Astrocyte of the spinal cord (primary cell): ENCODE data around the gene GTPBP6.

Source experiments
- DNase-seq: peaks from one replicate; pipeline ENCODE4 v3.0.0; 2011; ENCODE audit warnings: low read depth, low spot score
- H3K4me3 ChIP-seq: 2 replicates; pipeline ENCODE4 v1.5.1; 2011; ENCODE audit warnings: low read depth, mild to moderate bottlenecking, low read length, moderate library complexity
- in situ Hi-C: cut with HindIII; loops from 2 replicates; pipeline ENCODE4 v1.10.0; 2017; ENCODE audit warnings: low sequenced_read_pairs
- TF ChIP-seq, protein P1 (sequence below): IDR thresholded peaks from 2 replicates; pipeline ENCODE4 v1.5.1; 2012; ENCODE audit warnings: low read depth, mild to moderate bottlenecking, low read length, inconsistent platforms

The GTPBP6 gene

DNA sequence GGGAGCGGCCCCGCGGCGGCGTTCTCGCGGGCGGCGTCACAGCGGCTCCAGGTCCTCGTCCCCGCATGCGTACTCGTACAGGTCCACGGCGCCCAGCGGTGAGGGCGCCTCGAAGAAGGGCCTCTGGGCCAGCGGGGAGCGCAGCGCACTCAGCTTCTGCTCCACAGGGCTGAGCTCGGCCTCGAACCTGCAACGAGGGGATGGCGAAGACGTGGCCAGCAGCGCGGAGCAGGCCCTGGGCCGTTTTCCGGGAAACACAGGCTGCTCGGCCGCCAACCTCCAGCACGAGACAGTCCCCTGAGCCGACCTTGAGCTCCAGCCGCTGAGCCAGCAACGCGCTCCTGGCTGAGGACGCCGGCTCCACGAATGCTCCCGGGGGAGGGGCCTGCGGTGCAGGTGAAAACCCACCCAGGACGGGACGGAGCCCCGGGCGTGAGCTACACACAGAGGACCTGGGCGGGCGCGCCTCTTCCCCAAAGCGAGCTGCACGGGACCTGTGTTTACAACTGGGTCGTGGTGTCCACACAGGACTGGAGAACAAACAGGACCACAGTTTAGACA lies 15.8 kb upstream of the GTPBP6 start:
- in situ Hi-C loops: no loop called here
- no peak overlapping the region for H3K4me3 ChIP-seq
- TF ChIP-seq, protein P1, sequence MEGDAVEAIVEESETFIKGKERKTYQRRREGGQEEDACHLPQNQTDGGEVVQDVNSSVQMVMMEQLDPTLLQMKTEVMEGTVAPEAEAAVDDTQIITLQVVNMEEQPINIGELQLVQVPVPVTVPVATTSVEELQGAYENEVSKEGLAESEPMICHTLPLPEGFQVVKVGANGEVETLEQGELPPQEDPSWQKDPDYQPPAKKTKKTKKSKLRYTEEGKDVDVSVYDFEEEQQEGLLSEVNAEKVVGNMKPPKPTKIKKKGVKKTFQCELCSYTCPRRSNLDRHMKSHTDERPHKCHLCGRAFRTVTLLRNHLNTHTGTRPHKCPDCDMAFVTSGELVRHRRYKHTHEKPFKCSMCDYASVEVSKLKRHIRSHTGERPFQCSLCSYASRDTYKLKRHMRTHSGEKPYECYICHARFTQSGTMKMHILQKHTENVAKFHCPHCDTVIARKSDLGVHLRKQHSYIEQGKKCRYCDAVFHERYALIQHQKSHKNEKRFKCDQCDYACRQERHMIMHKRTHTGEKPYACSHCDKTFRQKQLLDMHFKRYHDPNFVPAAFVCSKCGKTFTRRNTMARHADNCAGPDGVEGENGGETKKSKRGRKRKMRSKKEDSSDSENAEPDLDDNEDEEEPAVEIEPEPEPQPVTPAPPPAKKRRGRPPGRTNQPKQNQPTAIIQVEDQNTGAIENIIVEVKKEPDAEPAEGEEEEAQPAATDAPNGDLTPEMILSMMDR: no peak
- no peak for DNase-seq

DNA sequence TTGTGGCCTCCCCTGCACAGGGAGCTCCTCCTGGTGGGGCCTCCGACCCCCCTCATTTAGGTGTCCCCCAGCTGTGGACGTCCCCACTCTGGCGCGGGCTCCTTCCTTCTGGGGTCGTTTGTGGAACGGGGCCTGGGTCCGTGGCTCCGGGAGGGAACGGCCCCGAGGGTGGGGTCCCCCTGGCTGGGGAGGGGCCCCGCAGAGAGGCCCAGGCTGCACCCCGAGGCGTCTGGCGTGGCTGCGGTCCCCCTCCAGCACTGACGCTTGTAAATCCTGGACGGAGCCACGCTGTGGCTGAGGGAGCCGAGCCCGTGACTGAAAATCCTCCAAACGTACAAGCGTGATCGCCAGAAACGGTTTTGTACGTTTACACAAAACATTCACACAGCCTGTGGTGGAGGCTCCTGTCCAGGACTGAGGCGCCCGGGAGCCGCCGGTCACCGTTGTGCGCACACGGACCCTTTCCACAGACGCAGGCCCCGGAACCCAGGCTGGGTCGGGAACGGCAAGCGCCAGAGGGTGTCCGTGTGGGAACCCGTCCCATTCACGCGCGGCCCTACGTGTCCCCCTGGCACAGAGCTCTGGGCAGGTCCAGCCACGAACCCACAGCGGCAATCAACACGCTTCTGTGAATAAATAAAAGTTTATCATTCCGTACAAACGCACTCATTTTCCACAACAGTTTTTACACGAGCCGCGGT lies 15.2 kb upstream of the GTPBP6 start:
- no peak for DNase-seq
- H3K4me3 ChIP-seq: no peak overlapping the region
- in situ Hi-C loops: no loop called here
- TF ChIP-seq, protein P1: no peak

DNA sequence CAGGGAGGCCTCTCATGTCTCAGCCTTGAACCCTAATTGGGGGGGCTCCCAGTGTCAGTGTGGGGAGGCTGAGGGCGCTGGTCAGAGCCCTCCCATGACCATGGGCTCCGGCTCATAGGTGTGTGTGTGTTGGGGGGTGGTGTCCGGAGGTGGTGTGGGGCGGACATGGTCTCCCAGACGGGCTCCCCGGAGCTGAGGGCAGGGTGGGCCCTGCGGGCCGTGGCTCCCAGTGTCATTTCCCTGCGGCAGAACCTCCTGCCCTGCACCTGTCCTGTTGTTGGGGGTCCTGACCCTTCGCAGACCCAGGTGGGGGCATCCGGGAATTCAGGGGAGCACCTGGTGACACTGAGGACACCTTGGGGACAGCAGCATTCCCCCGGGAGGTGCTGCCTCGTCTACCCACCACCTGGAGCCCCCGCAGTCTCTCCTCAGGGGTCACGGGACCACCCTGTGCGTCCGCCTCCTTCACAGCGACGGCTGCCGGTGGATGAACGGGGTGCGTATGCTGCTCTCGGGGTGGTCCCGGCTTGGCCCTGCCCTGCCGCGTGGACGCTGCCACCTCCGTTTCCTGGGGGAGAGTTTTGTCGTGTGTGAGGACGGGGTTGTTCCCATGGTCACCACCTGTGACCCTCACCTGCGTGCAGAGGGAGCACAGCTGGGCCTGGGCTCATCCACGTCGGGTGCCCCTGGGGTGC lies 14.5 kb upstream of the GTPBP6 start:
- no peak overlapping the region for H3K4me3 ChIP-seq
- no peak for DNase-seq
- TF ChIP-seq, protein P1: no peak
- in situ Hi-C loops: no loop called here

DNA sequence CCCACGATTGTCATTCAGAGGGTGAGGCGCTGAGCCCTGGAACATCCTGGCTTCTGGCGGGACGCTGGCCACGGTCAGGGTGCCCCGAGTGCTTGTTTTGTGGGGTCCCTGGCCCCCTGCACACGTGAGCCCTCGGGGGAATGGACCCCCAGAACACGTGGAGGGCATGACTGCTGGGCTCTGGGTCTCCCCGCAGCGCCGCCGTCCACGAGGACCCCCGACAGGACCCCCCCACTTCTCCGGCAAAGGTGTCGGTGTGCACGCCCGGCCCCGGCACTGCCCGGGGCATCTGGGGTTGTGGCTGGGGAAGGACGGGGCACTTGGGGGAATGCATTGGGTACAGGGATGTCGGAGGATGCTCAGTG lies 13.9 kb upstream of the GTPBP6 start:
- in situ Hi-C loops: no loop called here
- DNase-seq: no peak
- TF ChIP-seq, protein P1: no peak
- H3K4me3 ChIP-seq: no peak overlapping the region

DNA sequence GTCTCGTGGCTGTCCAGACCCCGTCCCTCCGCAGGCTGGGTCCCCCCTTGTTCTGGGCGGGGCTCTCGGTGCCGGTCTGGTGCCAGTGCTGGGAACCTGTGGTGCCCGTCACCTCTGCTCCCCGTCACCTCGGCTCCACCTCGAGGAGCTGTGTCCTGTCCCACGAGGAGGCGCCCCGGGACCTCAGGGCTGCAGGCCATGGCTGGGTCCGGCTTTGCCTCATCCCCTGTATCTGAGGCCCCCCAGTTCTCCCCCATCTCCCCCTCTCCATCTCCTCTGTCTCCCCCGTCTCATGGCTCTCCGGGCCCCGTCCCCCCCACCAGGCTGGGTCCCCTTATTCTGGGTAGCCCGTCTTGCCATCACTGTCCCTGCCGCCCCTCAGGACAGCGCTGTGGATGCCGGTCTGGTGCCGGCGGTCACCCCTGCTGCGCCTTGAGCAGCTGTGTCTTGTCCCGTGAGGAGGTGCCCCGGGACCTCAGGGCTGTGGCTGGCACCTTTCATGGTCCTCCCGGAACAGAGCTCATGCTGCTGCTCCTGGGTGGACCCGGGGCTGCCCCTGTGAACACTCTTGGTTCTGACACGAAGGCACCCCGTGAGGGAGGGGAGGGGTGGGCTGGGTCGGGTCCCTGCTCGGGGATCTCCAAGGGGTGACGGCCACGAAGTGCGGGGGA lies 13.4 kb upstream of the GTPBP6 start:
- TF ChIP-seq, protein P1: no peak
- H3K4me3 ChIP-seq: no peak overlapping the region
- in situ Hi-C loops: no loop called here
- no peak for DNase-seq

DNA sequence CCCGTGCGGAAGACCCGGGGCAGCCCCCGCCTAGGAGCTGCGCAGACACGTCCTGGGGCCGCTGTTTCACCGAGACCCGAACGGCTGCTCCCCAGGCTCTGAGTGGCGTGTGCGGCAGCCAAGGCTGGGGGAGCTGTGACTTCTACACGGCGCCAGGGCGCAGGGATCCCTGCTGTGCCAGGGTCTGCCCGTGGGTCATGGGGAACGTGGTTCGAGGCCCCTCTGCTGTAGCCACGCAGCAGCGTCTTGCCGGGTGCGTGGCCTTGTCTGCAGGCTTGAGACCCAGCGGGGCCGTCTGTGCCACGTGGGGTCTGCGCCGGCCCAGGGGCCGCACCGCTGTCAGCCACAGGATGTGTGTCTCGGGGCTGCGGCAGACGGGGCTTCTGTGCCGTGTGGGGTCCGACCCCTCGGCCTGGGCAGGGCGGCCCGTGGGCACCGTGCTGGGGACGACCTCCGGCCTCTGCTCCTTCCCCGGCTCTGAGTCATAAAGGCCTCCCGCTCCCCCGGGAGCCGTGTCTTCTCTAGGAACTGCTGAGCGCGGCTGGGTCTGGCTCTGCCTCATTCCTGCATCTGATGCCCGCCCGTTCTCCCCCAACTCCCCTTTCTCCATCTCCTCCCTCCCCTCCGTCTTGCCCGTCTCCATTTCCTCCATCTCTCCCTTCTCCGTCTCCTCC lies 12.7 kb upstream of the GTPBP6 start:
- TF ChIP-seq, protein P1: no peak
- no peak overlapping the region for H3K4me3 ChIP-seq
- in situ Hi-C loops: no loop called here
- peak; percentile 36 for DNase-seq
